GM21381 (cell line): ENCODE measurements around the gene CAPN1.
"Not testable (repeated sequence)": the region's sequence is repeated elsewhere in the genome, so short reads cannot be mapped to it uniquely, and the experiment has no call there.

Experiments
- ATAC-seq: cut with Tn5 transposase; IDR thresholded peaks from one replicate; pipeline ENCODE4 v1.9.1; 2021; ENCODE audit warnings: mild to moderate bottlenecking, moderate library complexity; ENCODE audit not compliant: unreplicated experiment

CAPN1 gene

GRCh38 chr11:65159012-65159411 is 22.7 kb upstream of the CAPN1 start:
- ATAC-seq, result no peak

- ATAC-seq, result no peak
These were observed 21.1 kb upstream of the CAPN1 start for GRCh38 chr11:65160643-65161042.

GRCh38 chr11:65163684-65164083 is 18.0 kb upstream of the CAPN1 start:
- no peak for ATAC-seq

GRCh38 chr11:65165410-65166317 is 16.1 kb upstream of the CAPN1 start:
- no peak for ATAC-seq

- ATAC-seq, result no peak
These were observed 14.8 kb upstream of the CAPN1 start for GRCh38 chr11:65166893-65167292.

GRCh38 chr11:65167656-65168055 is 14.1 kb upstream of the CAPN1 start:
- ATAC-seq, result no peak

GRCh38 chr11:65169164-65169641 is 12.5 kb upstream of the CAPN1 start:
- no peak for ATAC-seq

- ATAC-seq, result no peak
These were observed 11.6 kb upstream of the CAPN1 start, which contains the start of gene SPDYC for GRCh38 chr11:65170058-65170534. SPDYC (plus strand) TSS chr11:65170233; CDS start chr11:65171358, 1,125 bp downstream.

- ATAC-seq, result no peak
These were observed 9.1 kb upstream of the CAPN1 start for GRCh38 chr11:65172600-65172999.

- not testable (repeated sequence) for ATAC-seq
These were observed 7.1 kb upstream of the CAPN1 start for GRCh38 chr11:65174571-65175010.

- ATAC-seq, result peak; percentile 57
These were observed 705 bp upstream of the CAPN1 start for GRCh38 chr11:65180877-65181568.

- ATAC-seq, result no peak
These were observed 786 bp downstream of the CAPN1 start for GRCh38 chr11:65182258-65183170.

GRCh38 chr11:65183201-65183891 is 1.6 kb downstream of the CAPN1 start:
- ATAC-seq, result no peak

- ATAC-seq, result no peak
These were observed 2.4 kb downstream of the CAPN1 start for GRCh38 chr11:65184146-65184545.

- no peak for ATAC-seq
These were observed 3.4 kb downstream of the CAPN1 start for GRCh38 chr11:65185171-65185570.

- ATAC-seq, result no peak
These were observed 4.2 kb downstream of the CAPN1 start for GRCh38 chr11:65185869-65186341.

- no peak for ATAC-seq
These were observed 5.0 kb downstream of the CAPN1 start for GRCh38 chr11:65186701-65187100.

GRCh38 chr11:65187146-65187675 is 5.5 kb downstream of the CAPN1 start:
- no peak for ATAC-seq

GRCh38 chr11:65187971-65188461 is 6.3 kb downstream of the CAPN1 start:
- ATAC-seq, result no peak
